NCI-H1694 (cell line): ENCODE data around the gene MPO.
A peak's percentile ranks its signal among the peaks of the same experiment; 100 is the strongest.

ENCODE experiments used
- DNase-seq: peaks from one replicate; lab custom pipeline; 2025; lab: John Stamatoyannopoulos, UW

The MPO gene

GRCh38 chr17:58320163-58320558, 39.4 kb upstream of the MPO start:
- DNase-seq, result no peak

- no peak for DNase-seq
These were observed 38.7 kb upstream of the MPO start for GRCh38 chr17:58319173-58320162.

- DNase-seq, result no peak
These were observed 38.0 kb upstream of the MPO start for GRCh38 chr17:58318627-58319172.

- no peak for DNase-seq
These were observed 37.3 kb upstream of the MPO start for GRCh38 chr17:58318065-58318481.

- peak; percentile 71 for DNase-seq
These were observed 36.8 kb upstream of the MPO start for GRCh38 chr17:58317421-58318064.

- no peak for DNase-seq
These were observed 35.7 kb upstream of the MPO start for GRCh38 chr17:58316260-58316960.

GRCh38 chr17:58315750-58316149, 35.0 kb upstream of the MPO start:
- no peak for DNase-seq

GRCh38 chr17:58315281-58315711, 34.6 kb upstream of the MPO start:
- DNase-seq, result no peak

GRCh38 chr17:58314706-58315015, 33.9 kb upstream of the MPO start:
- DNase-seq, result no peak

- peak; percentile 35 for DNase-seq
These were observed 33.3 kb upstream of the MPO start for GRCh38 chr17:58313815-58314705.

GRCh38 chr17:58312829-58313228, 32.1 kb upstream of the MPO start:
- no peak for DNase-seq

- DNase-seq, result no peak
These were observed 31.4 kb upstream of the MPO start for GRCh38 chr17:58312021-58312630.

- no peak for DNase-seq
These were observed 30.7 kb upstream of the MPO start for GRCh38 chr17:58311429-58311894.

- peak; percentile 86 for DNase-seq
These were observed 30.0 kb upstream of the MPO start for GRCh38 chr17:58310511-58311428.

- no peak for DNase-seq
These were observed 29.2 kb upstream of the MPO start for GRCh38 chr17:58309918-58310259.

- no peak for DNase-seq
These were observed 28.5 kb upstream of the MPO start for GRCh38 chr17:58308985-58309917.

- DNase-seq, result no peak
These were observed 27.6 kb upstream of the MPO start for GRCh38 chr17:58308173-58308984.
